Fibroblast of skin of scalp (primary cell): ENCODE data around the gene ABCG5.

Source experiments
- DNase-seq: peaks from one replicate; pipeline ENCODE4 v3.0.0-alpha.2; 2013

The ABCG5 gene

DNA sequence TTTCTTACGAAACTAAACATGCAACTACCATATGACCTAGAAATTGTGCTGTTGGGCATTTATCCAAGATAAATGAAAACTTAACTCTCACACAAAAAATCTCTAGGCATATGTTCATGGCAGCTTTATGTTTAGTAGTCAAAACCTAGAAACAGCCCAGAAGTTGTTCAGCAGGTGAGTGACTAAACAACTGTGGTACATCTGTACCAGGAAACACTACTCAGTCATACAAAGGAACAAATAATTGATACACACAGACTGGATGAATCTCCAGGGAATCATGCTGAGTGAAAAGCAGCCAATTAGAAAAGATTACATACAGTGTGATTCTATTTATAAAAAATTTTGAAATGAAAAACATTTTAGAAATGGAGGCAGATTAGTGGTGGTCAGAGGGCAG lies 35.5 kb downstream of the ABCG5 start:
- DNase-seq, result no peak

DNA sequence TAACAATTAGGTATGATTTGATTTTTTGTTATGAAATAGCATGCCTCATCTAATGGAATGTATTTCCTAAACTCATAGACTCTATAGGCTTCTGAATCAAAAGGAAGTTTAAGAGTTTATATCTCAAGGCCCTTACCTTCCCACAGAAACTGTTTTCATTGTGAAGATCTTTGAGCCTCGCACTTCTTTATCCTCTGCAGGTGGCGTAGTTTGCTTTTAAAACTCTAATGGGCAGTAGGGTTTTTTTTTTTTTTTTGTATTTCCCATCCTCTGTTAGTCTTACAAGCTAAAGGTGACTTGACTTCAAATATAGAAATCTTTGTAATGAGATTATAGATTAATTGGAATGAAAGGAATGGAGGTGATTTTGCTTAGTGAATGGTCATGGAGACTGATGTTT lies 36.5 kb downstream of the ABCG5 start:
- no peak for DNase-seq

DNA sequence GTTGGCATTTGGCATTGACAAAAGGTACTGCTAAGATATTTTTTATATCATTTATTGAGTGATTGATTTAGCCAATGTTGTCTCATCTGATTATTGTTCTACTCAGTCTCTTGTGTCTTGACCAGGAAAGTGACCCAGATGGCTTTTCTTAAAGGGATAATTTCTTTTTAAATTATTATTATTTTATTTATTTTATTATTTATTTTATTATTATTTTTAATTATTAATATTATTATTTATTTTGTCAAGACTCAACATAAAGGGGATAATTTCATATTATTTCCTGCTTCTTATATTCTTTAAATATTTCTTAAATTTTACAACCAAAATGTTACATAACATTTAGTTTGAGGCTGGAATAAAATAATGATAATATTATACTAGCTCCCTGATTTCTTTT lies 37.7 kb downstream of the ABCG5 start:
- DNase-seq, result no peak

DNA sequence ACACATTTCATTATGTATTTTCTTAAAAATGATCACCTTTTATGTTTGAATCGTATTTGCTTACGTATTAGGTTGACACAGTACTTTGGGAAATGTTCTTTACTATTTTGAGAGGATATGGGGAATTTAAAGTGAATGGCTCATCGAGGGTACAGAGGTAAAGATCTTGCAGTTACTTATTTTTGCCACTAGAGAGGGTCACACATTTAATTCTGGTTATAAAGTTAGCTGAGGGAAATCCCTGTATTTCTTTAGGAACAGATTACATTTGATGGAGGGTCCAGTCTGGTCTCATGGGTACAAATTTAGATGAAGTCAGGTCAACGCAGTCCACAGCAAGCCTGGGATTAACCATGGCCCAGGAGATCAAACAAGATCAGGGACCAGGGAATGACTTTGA lies 40.3 kb downstream of the ABCG5 start:
- DNase-seq, result no peak

DNA sequence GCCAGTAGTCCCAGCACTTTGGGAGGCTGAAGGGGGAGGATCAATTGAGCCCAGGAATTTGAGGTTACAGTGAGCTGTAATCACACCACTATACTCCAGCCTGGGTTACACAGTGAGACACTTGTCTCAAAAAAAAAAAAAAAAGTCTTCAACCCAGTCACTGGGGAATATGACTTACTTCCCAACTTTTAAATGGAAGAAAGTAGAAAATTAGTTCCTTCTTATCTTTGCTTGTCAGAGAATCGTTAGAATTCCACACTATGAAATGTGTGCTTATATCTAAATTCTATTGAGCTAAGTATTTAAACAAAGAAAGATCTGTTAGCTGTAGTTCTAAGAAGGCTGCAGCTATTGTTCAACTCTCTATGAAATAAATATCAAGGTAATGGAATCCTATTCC lies 42.4 kb downstream of the ABCG5 start:
- DNase-seq, result no peak

DNA sequence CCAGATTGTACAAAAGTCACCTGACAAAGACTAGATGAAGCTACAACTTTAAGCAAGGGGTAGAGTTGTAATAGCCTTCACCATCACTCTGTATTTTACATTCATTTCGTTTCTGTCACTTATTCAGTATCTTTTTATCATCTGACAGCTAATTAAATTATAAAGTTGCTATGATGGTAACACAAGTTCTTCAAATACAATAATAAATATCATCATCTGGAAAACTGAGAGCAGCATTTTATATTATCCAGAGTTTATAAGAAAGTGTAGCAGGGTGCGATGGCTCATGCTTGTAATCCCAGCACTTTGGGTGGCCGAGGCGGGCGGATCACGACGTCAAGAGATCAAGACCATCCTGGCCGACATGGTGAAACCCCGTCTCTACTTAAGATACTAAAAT lies 43.7 kb downstream of the ABCG5 start:
- DNase-seq, result no peak

DNA sequence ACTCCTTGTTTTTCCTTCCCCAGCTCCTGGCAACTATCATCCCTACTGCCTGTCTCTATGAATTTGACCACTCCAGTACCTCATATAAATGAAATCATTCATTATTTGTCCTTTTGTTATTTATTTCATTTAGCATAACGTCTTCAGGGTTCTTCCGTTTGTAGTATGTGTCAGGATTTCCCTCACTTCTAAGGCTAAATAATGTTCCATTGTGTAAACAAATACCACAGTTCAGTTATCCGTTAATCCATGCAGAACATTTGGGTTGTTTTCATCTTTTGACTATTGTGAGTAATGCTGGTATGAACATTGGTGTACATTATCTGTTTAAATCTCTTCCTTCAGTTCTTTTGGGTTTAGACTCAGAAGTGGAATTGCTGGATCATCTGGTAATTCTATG lies 46.0 kb downstream of the ABCG5 start:
- DNase-seq, result no peak

DNA sequence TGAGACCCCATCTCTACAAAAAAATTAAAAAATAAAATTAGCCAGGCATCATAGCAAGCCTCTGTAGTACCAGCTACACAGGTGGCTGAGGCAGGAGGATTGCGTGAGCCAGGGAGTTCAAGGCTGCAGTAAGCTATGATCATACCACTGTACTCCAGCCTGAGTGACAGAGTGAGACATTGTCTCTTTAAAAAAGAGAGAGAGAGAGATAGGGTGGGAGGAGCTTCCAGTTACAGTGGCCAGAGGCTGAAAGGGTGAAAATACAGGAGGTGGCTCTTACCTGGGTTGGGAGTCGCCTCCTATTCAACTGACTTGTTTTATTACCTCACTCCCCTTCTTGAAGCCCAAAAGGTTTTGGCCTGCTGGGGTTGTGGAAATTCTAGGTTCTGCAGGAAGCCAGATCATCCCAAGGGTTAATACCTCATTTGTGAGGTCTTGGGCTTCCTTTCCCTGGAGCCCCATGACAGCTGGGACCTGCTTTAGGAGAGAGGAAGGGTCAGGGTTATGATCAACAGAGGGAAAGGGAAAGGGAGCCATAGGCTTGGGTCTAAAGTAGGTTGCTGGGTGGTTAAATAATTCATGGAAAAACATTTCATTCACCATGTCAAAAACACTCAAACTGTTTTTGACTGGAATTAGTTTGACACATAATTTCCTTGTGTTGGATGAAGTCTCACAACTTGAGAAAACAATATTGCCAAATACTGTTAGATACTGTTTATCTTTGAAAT lies 47.4 kb downstream of the ABCG5 start:
- DNase-seq, result no peak

DNA sequence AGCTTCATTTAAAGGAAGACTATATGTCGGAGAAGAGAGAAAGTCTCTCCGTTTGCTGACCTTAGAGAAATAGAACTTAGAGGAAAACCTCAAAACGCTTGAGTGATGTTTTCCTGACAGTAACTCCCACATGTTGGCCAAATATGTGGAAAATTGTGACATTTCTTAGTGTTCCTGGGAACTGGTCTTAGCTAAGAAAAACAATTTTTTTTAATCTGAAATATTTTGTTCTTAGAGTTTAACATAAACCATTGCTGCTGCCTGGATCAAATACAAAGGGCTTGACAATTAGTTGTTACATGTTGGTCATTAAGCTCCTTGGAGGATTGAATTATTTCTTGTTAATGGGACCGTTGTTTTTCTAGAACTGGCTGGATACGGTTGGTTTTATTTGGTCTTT lies 48.5 kb downstream of the ABCG5 start:
- DNase-seq, result no peak

DNA sequence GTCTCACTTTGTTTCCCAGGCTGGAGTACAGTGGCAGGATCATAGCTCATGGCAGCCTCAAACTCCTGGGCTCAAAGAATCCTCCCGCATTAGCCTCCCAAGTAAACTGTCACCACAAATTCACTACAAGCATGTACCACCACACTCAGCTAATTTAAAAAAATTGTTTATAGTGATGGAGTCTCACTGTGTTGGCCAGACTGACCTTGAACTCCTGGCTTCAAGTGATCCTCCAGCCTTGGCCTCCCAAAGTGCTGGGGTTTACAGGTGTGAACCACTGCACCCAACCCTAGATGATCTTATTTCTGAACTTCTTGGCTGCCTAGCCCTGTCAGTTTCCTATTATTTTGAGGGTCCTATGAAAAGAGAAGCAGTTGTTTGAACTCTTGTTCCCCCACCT lies 50.0 kb downstream of the ABCG5 start:
- no peak for DNase-seq

DNA sequence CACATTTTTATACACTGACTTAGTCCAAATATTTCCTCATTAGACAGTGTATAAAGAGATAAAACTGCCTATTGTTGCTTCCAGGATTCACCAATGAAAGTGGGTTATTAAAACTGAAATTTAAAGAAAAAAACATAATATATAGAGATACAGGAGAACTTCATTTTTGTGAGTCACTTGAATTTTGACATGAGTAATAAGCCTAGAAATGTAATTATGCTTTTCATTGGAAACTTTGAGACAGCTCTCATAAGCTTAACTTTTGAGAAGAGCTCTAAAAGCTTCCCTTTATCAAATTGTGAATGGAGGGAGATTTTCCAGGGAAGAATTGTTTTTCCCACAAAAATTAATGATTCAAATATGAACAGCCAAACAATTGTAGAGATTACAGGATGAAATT lies 50.7 kb downstream of the ABCG5 start:
- no peak for DNase-seq

DNA sequence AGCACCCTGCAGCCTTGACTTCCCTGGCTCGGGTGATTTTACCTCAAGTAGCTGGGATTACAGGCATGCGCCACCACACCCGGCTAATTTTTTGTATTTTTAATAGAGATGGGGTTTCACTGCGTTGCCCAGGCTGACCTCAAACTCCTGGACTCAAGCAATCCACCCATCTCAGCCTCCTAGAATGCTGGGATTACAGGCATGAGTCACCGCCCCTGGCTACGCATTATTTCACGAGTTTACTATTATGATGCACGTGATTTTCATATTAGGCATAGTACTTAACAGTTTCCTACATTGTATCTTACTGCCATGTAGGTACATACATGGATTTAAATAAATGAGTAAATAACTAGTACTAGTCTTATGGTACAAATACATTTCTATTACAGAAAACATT lies 60.4 kb downstream of the ABCG5 start:
- DNase-seq, result no peak

DNA sequence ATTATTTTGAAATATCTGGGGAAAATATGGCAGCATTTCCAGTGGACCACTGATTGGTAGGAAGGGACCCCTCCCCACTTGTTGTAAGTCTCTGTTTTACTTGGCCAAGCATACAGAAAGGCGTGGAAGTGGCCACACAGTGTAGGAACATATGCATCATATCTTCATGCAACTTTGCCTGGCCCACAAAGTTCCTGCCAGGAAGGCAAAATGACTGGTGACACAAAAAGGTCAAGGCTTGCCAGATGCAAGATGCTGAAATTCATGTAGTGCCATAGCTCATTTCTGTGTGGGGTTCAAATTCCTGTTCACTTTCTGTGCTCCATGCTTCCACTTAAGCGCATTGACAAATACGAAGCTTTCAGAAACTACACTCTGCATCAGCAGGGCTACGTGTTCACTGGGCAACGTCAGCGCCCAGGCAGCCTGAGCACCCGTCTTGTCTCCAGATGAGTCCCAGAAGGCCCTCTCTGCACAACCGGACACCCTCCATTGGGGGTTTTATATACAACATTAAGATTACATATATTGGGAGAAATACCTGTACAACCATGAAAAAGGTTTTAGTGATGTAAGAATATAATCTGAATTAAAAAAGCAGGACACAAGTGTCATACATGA lies 61.2 kb downstream of the ABCG5 start:
- no peak for DNase-seq

DNA sequence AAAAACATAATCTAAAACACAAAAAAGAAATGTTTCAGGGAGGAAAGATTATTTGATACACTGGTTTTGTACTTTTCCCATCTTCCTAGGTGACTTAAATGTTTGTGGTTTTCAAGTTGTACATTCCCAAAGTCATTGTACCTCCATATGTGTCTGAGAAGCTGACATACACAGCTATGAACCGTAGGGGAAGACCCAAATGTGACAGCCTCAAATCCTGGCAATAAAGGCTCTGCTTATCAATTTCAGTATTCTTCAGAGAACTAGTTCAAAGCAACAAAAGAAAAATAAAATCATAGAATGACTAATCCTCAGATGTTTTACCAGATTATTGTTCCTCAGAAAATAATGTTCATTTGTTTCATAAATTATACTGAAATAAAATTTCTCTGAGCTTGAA lies 62.3 kb downstream of the ABCG5 start:
- DNase-seq, result no peak

DNA sequence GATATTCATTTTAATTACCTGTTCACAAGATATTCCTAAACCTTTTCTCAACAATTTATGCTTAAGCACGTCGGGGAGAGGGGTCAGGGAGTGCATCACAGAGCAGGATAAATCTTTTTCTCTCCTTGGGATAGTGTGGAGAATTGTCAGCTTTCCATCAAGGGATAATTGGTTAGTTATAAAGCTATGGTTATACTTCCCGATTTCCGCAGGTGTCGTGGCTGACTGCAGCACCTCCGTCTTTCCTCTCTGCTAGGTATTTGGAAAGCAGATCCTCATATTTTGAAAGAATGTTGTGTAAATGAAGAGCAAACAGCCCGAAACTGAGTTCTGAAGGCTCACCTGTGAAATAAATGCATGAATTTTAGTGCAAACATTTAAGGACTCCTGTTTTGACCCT lies 64.0 kb downstream of the ABCG5 start:
- DNase-seq, result no peak

DNA sequence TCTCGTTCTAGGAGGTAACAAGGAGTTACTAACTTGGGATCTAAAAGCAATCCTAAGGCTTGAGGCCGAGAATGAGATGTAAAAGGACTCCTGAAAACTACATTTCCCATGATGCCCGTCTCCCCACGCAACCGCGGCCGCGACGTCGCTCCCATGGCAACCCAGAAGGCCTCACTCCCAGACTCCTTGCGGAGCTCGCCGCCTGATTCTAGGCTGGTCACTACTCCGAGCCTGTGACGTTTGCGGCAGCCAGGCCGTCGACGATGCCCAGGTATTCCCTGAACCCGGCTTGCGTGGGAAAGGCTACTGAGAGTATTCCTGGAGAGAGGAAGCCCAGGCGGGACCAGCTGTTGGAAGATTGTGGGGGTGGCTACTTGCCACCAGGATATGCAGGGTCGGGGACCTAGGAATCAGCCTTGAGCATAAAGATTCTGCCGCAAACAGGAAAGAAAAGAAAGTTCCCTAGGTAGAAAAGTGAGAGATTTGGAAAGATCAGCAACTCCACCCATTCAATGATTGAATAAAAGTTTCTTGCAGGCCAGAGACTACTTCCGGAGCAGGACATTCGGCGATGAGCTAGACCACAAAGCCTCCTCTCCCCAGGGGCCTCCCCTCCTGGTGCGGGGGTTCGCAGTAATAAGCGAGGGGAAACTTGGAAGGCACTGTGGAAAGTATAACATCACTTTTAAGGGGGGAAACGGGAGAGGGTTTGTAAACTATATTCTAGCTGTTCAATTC lies 64.6 kb downstream of the ABCG5 start, which contains the start of gene DYNC2LI1:
Gene DYNC2LI1, plus strand, starts transcription at position 164 of the 738 bp plus-strand sequence. Its CDS starts 100 bp downstream, at position 264.
- peak; percentile 89 for DNase-seq

DNA sequence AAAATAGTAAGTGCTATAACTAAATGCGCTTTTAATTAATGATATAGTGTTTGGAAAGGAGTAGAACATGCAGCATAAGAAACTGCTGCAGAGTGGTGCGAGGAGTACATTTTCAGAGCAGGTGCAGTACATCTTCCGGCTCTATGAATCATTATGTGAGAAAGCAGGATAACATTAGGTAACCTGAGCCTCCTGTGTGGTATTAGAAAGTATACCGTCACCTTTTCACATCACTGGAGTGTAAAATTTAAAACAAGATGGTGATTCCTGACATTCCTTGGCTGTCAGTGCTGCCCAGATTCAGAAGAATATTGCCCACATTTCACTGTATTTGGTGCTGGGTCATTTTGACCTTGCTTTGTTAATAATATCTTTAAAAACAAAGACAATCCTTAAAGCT lies 72.6 kb downstream of the ABCG5 start:
- no peak for DNase-seq

DNA sequence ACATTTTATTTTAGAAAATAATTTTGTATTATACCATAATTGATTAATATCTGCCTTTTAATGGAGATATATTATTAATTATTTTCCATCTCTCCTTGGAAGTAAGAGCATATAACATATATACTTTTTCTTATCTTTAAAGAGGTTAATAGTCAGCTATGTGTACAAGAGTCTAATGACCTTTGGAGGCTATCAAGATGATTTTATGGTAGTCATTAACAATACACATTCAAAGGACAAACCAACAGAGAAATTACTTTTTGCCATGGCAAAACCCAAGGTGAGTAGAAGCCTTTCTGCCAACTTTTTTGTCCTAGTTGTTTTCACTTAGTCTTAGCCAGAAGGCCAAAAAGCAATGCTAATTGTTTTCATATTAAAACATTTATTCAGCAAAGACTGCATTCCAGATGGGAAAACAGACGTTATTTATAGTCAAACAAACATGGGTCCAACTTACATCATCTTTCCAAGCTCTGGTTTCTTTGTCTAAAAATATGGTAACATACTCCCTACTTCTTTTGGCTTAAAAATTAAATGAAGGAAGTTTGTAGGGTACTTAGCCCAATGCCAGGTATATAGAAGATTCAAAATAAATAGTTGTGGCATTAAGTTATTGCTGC lies 74.4 kb downstream of the ABCG5 start:
- peak; percentile 6 for DNase-seq

DNA sequence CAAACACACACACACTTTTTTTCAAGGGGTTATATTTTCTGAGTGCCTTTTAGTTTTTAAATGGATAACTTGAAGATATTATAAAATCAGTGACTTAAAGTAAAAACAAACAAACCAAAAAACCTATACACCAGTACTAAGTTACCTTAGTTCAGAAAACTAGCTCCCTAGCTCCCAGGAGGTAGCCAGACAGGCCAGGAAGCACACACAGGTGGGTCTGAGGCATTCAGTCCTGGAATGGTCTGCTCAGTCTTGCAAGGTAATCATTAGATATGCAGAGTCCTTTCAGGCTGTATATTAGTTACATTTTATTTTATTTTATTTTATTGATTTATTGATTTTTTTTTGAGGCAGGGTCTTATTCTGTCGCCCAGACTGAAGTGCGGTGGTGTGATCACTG lies 75.5 kb downstream of the ABCG5 start:
- DNase-seq, result no peak
